IPS-18a (cell line): ENCODE results near the gene CDC42BPA.

Experiments used
- H3K27ac ChIP-seq: one replicate; pipeline ENCODE4 v1.5.1; 2013; ENCODE audit warnings: low read length
- H3K27me3 ChIP-seq: one replicate; pipeline ENCODE4 v1.6.1; 2013; ENCODE audit warnings: mild to moderate bottlenecking, low read length; ENCODE audit not compliant: control insufficient read depth, insufficient read depth
- H3K36me3 ChIP-seq: one replicate; pipeline ENCODE4 v1.6.1; 2013; ENCODE audit warnings: low read depth, low read length; ENCODE audit not compliant: control insufficient read depth
- H3K4me1 ChIP-seq: one replicate; pipeline ENCODE4 v1.6.1; 2013; ENCODE audit warnings: low read depth, low read length; ENCODE audit not compliant: control insufficient read depth
- H3K4me3 ChIP-seq: one replicate; pipeline ENCODE4 v1.5.1; 2013; ENCODE audit warnings: low read length
- H3K9ac ChIP-seq: one replicate; pipeline ENCODE4 v1.6.1; 2013; ENCODE audit warnings: mild to moderate bottlenecking, low read length, moderate library complexity
- H3K9me3 ChIP-seq: one replicate; pipeline ENCODE4 v1.6.1; 2013; ENCODE audit warnings: low read depth, low read length; ENCODE audit not compliant: control insufficient read depth

The CDC42BPA gene

DNA sequence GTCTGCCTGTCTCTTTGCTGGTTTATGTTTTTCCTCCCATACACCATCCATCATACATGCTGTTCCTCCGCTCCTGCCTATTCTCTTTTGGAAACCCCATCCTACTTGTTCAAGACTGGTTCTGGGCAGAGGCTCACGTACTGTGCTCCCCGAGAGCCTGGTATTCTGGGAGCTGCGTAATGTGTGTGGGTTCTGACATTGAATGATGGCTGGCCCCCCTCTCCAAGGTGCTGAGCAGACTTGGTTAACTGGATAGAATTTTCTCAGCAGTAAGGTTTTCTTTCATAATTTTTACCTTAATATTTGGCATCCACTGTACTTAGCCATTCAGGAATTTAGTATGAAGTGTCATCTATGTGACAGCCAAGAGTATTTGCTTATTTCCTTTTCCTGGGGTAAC is 351.6 kb downstream of the CDC42BPA start:
- H3K9me3 ChIP-seq = no peaks in the 10 kb centered on the region
- no peak overlapping the region for H3K4me3 ChIP-seq
- H3K4me1 ChIP-seq = no peaks in the 10 kb centered on the region
- no peak overlapping the region for H3K9ac ChIP-seq
- H3K27me3 ChIP-seq = no peaks in the 10 kb centered on the region
- no peak overlapping the region for H3K27ac ChIP-seq
- H3K36me3 ChIP-seq = no peaks in the 10 kb centered on the region

DNA sequence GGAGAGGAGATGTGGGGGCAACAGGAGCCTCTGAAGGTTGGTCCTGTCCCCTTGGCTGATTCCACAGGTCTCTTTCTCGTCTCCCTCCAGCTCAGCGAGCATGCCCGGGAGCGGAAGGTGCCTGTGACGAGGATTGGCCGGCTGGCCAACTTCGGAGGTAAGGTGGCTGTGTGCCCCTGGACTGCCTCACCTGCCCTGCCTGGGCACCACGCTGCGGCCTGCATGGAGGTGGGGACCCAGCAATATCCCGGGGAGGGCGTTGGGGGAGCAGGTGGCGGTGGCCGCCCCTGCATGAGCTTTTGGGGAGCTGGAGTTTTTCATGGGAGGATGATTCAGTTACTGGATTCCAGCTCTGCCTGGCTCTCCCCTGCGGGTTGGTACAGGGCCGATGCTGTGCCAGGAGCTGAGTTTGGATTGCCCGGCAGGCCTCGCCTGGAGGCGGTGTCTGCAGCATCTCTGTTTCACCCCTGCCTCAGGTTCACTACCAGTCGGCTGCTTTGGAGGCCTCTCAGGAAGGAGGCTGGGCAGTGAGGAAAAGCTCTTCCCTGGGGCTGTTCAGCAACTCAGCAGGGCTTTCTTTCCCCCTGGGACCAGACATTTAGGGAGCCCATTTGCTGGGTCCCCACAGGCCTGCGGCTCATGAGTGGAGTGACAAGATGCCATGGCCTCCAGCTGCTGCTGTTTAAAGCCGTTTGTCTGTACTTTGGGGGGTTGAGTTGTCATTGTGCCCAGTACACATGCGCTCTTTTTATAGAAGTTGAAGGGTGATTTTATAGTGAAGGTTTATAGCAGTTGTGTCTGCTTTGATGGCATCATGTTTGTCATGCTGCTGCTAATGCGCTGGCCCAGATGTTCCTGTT is 352.5 kb downstream of the CDC42BPA start:
- Histone ChIP-seq H3K36me3 (no peaks in the 10 kb centered on the region), H3K9me3 (no peaks in the 10 kb centered on the region), H3K4me1 (no peaks in the 10 kb centered on the region), H3K27ac (no peak overlapping the region), H3K4me3 (no peak overlapping the region), H3K9ac (no peak overlapping the region), H3K27me3 (no peaks in the 10 kb centered on the region)

DNA sequence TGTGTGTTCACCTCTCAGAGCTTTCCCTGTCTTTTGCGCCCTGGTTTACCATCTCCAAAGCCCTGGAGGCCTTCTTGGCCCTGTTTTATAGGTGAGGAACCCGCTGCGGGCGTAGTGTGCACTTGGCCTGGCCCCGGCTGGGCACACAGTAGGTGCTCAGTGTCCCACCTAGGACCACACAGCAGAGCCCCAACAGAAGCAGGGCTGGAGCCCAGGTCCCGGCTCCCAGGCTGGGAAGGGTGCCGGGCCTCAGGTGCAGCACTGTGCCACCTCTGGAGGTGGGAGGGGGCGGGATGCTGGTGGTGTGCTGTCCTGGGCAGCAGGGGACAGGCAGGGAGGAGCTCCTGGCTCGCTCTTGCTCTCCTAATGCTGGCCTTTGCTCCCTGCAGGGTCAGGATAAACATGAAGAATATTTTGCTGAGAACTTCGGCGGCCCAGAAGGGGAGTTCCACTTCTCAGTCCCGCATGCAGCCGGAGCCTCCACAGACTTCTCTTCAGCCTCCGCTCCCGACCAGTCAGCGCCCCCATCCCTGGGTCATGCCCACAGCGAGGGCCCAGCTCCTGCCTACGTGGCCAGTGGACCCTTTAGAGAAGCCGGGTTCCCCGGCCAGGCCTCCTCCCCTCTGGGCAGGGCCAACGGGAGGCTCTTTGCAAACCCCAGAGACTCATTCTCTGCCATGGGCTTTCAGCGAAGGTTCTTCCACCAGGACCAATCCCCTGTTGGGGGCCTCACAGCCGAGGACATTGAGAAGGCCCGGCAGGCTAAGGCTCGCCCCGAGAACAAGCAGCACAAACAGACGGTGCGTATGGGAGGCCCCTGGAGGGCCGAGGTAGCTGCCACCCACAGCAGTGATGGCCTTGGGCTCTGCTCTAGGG is 353.4 kb downstream of the CDC42BPA start:
- Histone ChIP-seq H3K36me3 (no peaks in the 10 kb centered on the region), H3K9me3 (no peaks in the 10 kb centered on the region), H3K27ac (no peak overlapping the region), H3K27me3 (no peaks in the 10 kb centered on the region), H3K4me1 (no peaks in the 10 kb centered on the region), H3K9ac (no peak overlapping the region), H3K4me3 (no peak overlapping the region)

DNA sequence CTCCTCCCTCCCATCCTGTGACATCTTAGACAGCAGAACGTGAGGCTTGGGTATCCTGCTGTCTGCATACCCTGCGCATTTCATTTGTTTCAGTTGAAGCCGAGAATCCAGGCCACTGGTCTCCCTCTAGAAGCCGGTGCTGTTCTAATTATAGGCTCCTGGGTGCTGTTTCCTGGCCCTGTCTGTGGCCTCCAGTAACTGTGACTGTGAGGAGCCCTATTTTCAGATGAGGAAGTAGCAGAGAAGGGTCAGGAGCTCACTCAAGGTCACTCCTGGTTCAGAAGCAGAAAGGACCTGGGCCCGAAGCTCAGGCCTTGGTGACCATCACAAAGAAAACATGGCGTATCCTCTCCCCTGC is 354.2 kb downstream of the CDC42BPA start:
- Histone ChIP-seq H3K4me3 (no peak overlapping the region), H3K27ac (no peak overlapping the region), H3K9ac (no peak overlapping the region), H3K36me3 (no peaks in the 10 kb centered on the region), H3K4me1 (no peaks in the 10 kb centered on the region), H3K9me3 (no peaks in the 10 kb centered on the region), H3K27me3 (no peaks in the 10 kb centered on the region)

DNA sequence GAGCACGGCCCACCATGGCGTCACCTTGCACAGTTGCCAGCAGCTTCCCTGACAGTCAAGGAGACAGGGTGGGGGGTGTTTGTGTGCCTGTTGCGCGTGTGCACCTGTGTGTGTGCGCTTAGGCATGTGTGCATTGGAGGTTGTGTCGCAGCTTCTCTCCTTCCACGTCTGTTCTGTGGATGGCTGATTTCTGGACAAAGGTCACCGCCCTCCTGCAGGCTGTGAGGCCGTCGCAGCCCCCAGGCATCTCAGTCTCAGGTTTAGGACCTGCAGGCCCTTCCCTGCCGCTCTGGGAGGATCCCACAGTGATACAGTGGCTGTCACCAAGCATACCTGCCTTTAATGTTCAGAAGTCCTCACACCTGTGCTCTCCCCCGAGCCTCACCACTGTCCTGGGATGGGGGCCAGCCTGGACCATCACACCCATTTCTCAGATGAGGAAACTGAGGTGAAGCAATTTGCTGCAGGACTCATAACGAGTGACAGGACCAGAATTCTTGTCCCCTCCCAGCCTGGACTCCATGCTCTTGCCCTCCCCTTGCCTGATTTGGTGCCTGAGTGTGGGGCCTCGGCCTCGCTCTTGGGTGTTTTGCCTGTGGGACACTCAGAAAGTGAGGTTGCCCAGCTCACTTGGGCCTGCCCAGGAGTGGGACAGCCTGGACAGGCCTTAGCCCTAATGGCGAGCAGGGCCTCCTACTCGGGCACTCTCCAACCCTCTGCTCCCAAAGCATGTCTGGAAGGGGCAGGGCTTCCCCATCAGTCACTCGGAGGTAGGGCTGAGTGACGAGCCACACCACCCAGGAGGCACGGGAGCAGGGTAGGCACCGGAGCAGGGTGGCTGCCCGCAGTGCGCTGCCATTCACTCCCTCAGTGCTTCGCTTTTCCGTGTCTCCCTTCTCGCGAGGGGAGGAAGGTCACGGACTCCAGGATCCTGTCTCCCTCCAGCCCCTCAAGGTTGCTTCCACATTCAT is 355.6 kb downstream of the CDC42BPA start:
- Histone ChIP-seq H3K36me3 (no peaks in the 10 kb centered on the region), H3K27ac (no peak overlapping the region), H3K4me3 (no peak overlapping the region), H3K9me3 (no peaks in the 10 kb centered on the region), H3K27me3 (no peaks in the 10 kb centered on the region), H3K9ac (no peak overlapping the region), H3K4me1 (no peaks in the 10 kb centered on the region)

DNA sequence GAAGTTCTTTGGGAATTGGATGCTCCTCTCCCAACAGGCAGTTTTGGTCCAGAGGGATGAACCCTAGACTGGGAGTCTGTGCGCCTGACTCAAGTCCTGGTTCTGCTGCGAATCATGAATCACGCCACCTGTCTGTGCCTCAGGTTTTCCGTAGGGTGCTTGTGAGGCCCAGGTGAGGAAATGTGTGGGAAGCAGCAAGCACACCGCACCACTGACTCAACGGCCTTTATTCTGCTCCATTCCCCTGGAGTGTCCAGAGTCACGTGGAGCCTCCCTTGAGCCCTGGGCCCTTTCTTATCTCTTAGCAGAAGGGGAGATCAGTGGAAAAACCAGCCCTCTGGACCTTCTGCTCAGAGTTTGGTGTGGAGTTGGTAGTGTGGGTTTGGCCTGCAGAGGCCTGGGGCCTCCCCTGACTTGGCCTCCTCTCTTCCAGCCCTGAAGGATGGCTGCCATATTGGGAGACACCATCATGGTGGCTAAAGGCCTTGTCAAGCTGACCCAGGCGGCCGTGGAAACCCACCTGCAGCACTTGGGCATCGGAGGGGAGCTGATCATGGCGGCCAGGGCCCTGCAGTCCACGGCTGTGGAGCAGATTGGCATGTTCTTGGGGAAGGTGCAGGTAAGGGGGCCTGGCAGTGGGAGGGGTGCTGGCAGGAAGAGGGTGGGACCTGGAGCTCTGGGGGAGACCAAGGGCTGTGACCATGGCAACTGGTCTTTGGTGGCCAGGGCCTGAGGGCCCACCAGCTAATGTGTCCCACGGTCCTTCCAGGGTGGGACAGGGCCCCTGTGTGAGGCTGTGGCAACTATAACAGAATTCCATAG is 357.1 kb downstream of the CDC42BPA start:
- H3K27me3 ChIP-seq = no peaks in the 10 kb centered on the region
- H3K27ac ChIP-seq = no peak overlapping the region
- H3K9me3 ChIP-seq = no peaks in the 10 kb centered on the region
- no peaks in the 10 kb centered on the region for H3K4me1 ChIP-seq
- no peak overlapping the region for H3K4me3 ChIP-seq
- H3K9ac ChIP-seq = no peak overlapping the region
- no peaks in the 10 kb centered on the region for H3K36me3 ChIP-seq

DNA sequence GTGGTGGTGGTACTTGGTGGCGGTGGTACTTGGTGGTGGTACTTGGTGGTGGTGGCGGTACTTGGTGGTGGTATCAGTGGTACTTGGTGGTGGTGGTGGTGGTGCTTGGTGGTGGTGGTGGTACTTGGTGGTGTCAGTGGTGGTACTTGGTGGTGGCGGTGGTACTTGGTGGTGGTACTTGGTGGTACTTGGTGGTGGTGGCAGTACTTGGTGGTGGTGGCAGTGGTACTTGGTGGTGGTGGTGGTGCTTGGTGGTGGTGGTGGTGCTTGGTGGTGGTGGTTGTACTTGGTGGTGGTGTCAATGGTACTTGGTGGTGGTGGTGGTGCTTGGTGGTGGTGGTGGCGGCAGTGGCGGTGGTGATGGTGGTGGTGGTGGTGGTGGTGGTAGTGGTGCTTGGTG is 358.0 kb downstream of the CDC42BPA start:
- Histone ChIP-seq H3K27me3 (no peaks in the 10 kb centered on the region), H3K27ac (no peak overlapping the region), H3K36me3 (no peaks in the 10 kb centered on the region), H3K4me3 (no peak overlapping the region), H3K4me1 (no peaks in the 10 kb centered on the region), H3K9ac (no peak overlapping the region), H3K9me3 (no peaks in the 10 kb centered on the region)

DNA sequence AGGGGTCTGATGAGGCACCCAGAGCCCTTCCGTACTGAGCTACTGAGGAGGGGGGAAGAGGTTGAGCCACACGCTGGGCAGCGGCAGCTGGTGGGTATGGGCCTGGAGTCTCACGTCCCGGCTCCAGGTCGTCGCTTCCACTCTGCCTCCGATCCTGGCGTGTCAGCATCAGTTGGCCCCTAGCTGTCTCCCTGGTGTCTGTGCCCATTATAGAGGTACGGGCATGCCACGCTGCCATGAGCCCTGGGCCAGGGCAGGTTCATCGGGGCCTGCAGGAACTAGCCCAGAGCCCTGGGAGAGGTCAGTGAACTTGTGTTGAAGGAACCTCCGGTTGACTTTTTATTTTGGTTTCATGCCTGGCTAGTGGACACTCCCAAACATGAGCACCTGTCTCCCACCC is 360.0 kb downstream of the CDC42BPA start:
- Histone ChIP-seq H3K9me3 (no peaks in the 10 kb centered on the region), H3K27me3 (no peaks in the 10 kb centered on the region), H3K4me1 (no peaks in the 10 kb centered on the region), H3K4me3 (no peak overlapping the region), H3K27ac (no peak overlapping the region), H3K9ac (no peak overlapping the region), H3K36me3 (no peaks in the 10 kb centered on the region)

DNA sequence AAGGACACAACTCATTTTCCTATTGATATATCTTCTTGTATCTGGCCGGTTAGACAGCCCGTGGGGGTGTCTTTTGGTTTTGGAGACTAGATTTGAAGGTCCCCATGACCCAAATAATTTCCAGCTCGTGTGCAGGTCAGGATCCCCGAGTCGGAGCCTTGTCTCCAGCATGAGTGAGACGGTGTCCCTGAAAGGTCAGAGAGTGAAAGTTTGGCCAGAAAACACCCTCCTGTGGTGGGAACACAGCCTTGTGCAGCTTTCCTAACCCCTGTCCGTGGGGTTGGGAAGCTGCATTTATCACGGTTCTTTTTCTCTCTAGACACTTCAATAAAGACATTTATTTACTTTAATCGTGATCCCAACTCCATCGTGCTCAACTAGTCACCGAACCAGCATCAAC is 360.6 kb downstream of the CDC42BPA start:
- Histone ChIP-seq H3K9ac (no peak overlapping the region), H3K9me3 (no peaks in the 10 kb centered on the region), H3K4me1 (no peaks in the 10 kb centered on the region), H3K27me3 (no peaks in the 10 kb centered on the region), H3K27ac (no peak overlapping the region), H3K36me3 (no peaks in the 10 kb centered on the region), H3K4me3 (no peak overlapping the region)

DNA sequence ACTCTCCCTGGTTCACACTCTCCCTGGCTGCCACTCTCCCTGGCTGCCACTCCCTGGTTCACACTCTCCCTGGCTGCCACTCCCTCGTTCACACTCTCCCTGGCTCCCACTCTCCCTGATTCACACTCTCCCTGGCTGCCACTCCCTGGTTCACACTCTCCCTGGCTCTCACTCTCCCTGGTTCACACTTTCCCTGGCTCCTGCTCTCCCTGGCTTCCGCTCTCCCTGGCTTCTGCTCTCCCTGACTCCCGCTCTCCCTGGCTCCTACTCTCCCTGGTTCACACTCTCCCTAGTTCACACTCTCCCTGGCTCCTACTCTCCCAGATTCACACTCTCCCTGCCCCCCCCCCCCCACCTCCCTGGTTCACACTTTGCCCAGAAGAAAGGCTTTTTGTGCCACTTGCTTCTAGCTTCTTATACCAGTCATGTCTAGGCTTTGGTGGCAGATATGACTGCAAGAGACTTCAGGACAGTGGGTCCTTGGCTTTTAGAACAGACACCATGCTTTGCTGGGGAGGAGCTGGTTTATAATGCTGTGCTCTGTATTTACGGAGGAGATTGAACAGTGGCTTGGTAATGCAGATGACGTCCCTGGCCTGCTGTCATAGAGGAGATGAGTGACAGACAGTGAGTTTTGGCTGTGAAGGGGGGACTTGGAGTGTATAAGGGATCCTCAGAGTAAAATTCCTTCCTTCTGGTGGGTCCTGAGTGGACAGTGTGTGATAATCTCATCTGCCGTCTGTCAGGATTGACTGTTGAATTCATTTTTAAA is 361.2 kb downstream of the CDC42BPA start:
- no peaks in the 10 kb centered on the region for H3K27me3 ChIP-seq
- H3K27ac ChIP-seq = no peak overlapping the region
- H3K4me3 ChIP-seq = no peak overlapping the region
- no peak overlapping the region for H3K9ac ChIP-seq
- no peaks in the 10 kb centered on the region for H3K36me3 ChIP-seq
- no peaks in the 10 kb centered on the region for H3K4me1 ChIP-seq
- H3K9me3 ChIP-seq = no peaks in the 10 kb centered on the region
